Trophoblast cell (in vitro differentiated cells and primary cell): ENCODE measurements around the gene MAP3K4.
A peak's percentile ranks its signal among the peaks of the same experiment; 100 is the strongest.

Experiments used
- DNase-seq, 2 donors: peaks; one replicate each; pipeline ENCODE4 v3.0.0-alpha.2; 2016
- H2AFZ ChIP-seq: 2 replicates; pipeline ENCODE4 v1.6.1; 2013; ENCODE audit warnings: low read length, moderate library complexity, mild to moderate bottlenecking; ENCODE audit not compliant: insufficient read depth, poor library complexity
- H2AK5ac ChIP-seq: 2 replicates; pipeline ENCODE4 v1.6.1; 2013; ENCODE audit warnings: mild to moderate bottlenecking, low read length
- H2BK120ac ChIP-seq: 2 replicates; pipeline ENCODE4 v1.6.1; 2013; ENCODE audit warnings: low read length, mild to moderate bottlenecking, moderate library complexity; ENCODE audit not compliant: insufficient read depth, poor library complexity
- H2BK12ac ChIP-seq: 2 replicates; pipeline ENCODE4 v1.6.1; 2013; ENCODE audit warnings: mild to moderate bottlenecking, low read length, moderate library complexity
- H2BK5ac ChIP-seq: 2 replicates; pipeline ENCODE4 v1.6.1; 2013; ENCODE audit warnings: low read length, low read depth, moderate library complexity, mild to moderate bottlenecking; ENCODE audit not compliant: poor library complexity
- H3K14ac ChIP-seq: 2 replicates; pipeline ENCODE4 v1.6.1; 2013; ENCODE audit warnings: mild to moderate bottlenecking, low read length
- H3K18ac ChIP-seq: 2 replicates; pipeline ENCODE4 v1.6.1; 2013; ENCODE audit warnings: mild to moderate bottlenecking, low read length
- H3K23ac ChIP-seq: 2 replicates; pipeline ENCODE4 v1.6.1; 2013; ENCODE audit warnings: low read length
- H3K27ac ChIP-seq: 2 replicates; pipeline ENCODE4 v1.5.1; 2013; ENCODE audit warnings: low read depth, mild to moderate bottlenecking, inconsistent platforms, low read length, moderate library complexity
- H3K27me3 ChIP-seq: 2 replicates; pipeline ENCODE4 v1.6.1; 2013; ENCODE audit warnings: inconsistent platforms, mild to moderate bottlenecking, low read length, moderate library complexity; ENCODE audit not compliant: insufficient read depth
- H3K36me3 ChIP-seq, 2 experiments: 1 replicate in 1 of 2; 2 replicates in 1 of 2; pipeline ENCODE4 v1.6.1; 2013; ENCODE audit warnings: low read length in 2 of 2, mild to moderate bottlenecking in 2 of 2, moderate library complexity in 1 of 2; ENCODE audit not compliant: insufficient read depth in 2 of 2, control insufficient read depth in 1 of 2
- H3K4ac ChIP-seq: 2 replicates; pipeline ENCODE4 v1.6.1; 2013; ENCODE audit warnings: low read depth, mild to moderate bottlenecking, low read length, moderate library complexity
- H3K4me1 ChIP-seq, 2 experiments: 1 replicate in 1 of 2; 2 replicates in 1 of 2; pipeline ENCODE4 v1.6.1; 2013; ENCODE audit warnings: low read length in 2 of 2, mild to moderate bottlenecking in 2 of 2, moderate library complexity in 1 of 2; ENCODE audit not compliant: insufficient read depth in 2 of 2, control insufficient read depth in 1 of 2
- H3K4me2 ChIP-seq: 2 replicates; pipeline ENCODE4 v1.6.1; 2013; ENCODE audit warnings: inconsistent platforms, mild to moderate bottlenecking, low read length, moderate library complexity
- H3K4me3 ChIP-seq: 2 replicates; pipeline ENCODE4 v1.5.1; 2013; ENCODE audit warnings: mild to moderate bottlenecking, low read depth, low read length, inconsistent platforms
- H3K79me1 ChIP-seq: one replicate; pipeline ENCODE4 v1.6.1; 2013; ENCODE audit warnings: low read length
- H3K79me2 ChIP-seq: 2 replicates; pipeline ENCODE4 v1.6.1; 2013; ENCODE audit warnings: low read length, mild to moderate bottlenecking; ENCODE audit not compliant: control insufficient read depth, insufficient read depth, poor library complexity
- H3K9ac ChIP-seq: 2 replicates; pipeline ENCODE4 v1.6.1; 2013; ENCODE audit warnings: mild to moderate bottlenecking, low read length
- H3K9me3 ChIP-seq: 2 replicates; pipeline ENCODE4 v1.6.1; 2013; ENCODE audit warnings: low read depth, mild to moderate bottlenecking, control low read depth, inconsistent platforms, low read length; ENCODE audit not compliant: insufficient read depth
- H4K12ac ChIP-seq: 2 replicates; pipeline ENCODE4 v1.6.1; 2013; ENCODE audit warnings: low read depth, mild to moderate bottlenecking, low read length, moderate library complexity
- H4K8ac ChIP-seq: 2 replicates; pipeline ENCODE4 v1.6.1; 2013; ENCODE audit warnings: low read depth, mild to moderate bottlenecking, low read length, moderate library complexity
- H4K91ac ChIP-seq: one replicate; pipeline ENCODE4 v1.6.1; 2013; ENCODE audit warnings: low read depth, mild to moderate bottlenecking, low read length, moderate library complexity
- WGBS: extraction: QIAGEN DNeasy Blood & Tissue Kit; methylation state at CpG from one replicate; pipeline ENCODE4 v1.1.7; 2013; ENCODE audit warnings: missing lambda C conversion rate; ENCODE audit not compliant: insufficient read length, insufficient coverage; ENCODE audit errors: extremely low coverage; 5-methylcytosine and 5-hydroxymethylcytosine counted together

Gene MAP3K4

DNA sequence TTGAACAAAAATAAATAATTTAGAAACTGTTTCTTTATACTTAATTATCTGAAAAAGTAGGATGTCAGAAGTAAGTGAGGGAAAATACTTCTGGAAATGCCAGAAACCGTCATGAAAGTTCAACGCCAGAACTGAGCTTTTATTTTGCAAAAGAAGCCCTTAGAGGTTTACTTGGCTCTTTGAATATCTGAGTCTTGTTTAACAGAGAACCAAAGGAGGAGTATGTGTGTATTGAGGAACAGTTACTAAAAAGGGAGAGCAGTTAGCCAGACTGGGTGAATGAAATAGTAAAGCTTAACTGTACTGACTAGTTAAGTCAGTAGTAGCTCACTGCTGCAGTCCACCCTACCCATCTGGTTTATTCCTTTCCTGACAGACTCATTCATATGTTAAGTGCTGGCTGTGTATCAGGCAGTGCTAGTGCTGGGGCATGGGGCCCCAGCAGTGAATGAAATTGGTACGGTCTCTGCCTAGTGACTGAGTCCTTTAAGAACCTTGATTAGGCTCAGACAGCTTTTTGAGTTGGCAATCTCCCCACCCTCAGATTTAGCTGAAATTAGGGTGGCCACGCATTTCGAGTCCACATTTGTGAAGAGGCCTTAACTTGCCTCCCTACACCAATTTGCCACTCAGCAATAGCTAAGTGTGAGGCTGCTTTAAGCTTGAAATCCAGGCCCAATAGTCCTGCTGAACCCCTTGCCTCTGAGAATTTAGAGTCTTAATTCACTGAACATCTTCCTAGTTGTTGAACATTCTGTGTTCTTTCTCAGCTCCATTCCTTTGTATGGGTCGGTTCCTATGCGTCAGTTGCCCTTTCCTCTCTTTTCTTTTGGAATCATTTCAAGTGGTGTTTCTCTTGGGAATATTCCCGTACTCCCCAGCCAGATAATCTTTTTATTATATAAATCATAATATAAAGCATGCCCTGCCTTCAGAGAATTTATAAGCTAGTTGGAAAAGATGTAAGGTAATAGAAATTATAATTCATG lies 20.2 kb downstream of the MAP3K4 start:
- no peak overlapping the region for H2BK120ac ChIP-seq
- H3K9me3 ChIP-seq, result no peaks in the 10 kb centered on the region
- no peak overlapping the region for H3K4me2 ChIP-seq
- no peak overlapping the region for H3K23ac ChIP-seq
- H3K79me2 ChIP-seq, result no peaks in the 10 kb centered on the region
- no peak overlapping the region for H2BK12ac ChIP-seq
- no peak for DNase-seq
- H3K36me3 ChIP-seq, result peaks cover 0 to 2% of the 10 kb centered on the region in 2 experiments
- no peak overlapping the region for H4K91ac ChIP-seq
- no peak overlapping the region for H4K12ac ChIP-seq
- WGBS, result no CpG with 5 or more reads among the region's 8 CpGs
- no peak overlapping the region for H3K14ac ChIP-seq
- no peaks in the 10 kb centered on the region for H3K79me1 ChIP-seq
- H2AK5ac ChIP-seq, result no peak overlapping the region
- H3K18ac ChIP-seq, result no peak overlapping the region
- H3K27me3 ChIP-seq, result no peaks in the 10 kb centered on the region
- no peak overlapping the region for H2AFZ ChIP-seq
- H3K27ac ChIP-seq, result no peak overlapping the region
- H4K8ac ChIP-seq, result no peak overlapping the region
- no peak overlapping the region for H3K4ac ChIP-seq
- H2BK5ac ChIP-seq, result no peak overlapping the region
- no peak overlapping the region for H3K4me3 ChIP-seq
- H3K9ac ChIP-seq, result no peak overlapping the region
- no peaks in the 10 kb centered on the region for H3K4me1 ChIP-seq

DNA sequence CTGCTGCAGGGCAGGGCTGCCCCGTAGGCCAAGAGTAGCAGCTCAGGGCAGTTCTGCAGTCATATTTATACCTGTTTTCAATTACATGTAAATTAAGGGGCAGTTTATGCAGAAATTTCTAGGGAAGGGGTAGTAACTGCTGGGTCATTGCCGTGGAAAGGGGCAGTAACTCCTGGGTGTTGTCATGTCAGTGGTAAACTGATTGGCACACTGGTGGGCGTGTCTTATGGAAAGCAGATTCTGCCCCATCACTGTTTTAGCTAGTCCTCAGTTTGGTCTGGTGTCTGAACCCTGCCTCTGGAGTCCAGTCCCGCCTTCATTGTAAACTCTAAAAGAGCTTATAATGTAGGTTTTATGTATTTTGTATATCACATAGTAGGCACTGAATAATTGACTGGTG lies 22.1 kb downstream of the MAP3K4 start:
- no CpG with 5 or more reads among the region's 4 CpGs for WGBS
- Histone ChIP-seq H3K4me3 (no peak overlapping the region), H3K14ac (no peak overlapping the region), H3K27me3 (no peaks in the 10 kb centered on the region), H2BK5ac (no peak overlapping the region), H3K79me1 (no peaks in the 10 kb centered on the region), H2AFZ (no peak overlapping the region), H3K9me3 (no peaks in the 10 kb centered on the region), H3K79me2 (no peaks in the 10 kb centered on the region), H3K4me1 (no peaks in the 10 kb centered on the region), H4K8ac (no peak overlapping the region), H2BK120ac (no peak overlapping the region), H3K4ac (no peak overlapping the region), H3K36me3 (peaks cover 0 to 2% of the 10 kb centered on the region in 2 experiments), H2AK5ac (no peak overlapping the region), H3K23ac (no peak overlapping the region), H4K12ac (no peak overlapping the region), H3K18ac (peak overlapping the region; percentile 46), H3K9ac (no peak overlapping the region), H3K27ac (no peak overlapping the region), H4K91ac (no peak overlapping the region), H3K4me2 (no peak overlapping the region), H2BK12ac (no peak overlapping the region)
- no peak for DNase-seq

DNA sequence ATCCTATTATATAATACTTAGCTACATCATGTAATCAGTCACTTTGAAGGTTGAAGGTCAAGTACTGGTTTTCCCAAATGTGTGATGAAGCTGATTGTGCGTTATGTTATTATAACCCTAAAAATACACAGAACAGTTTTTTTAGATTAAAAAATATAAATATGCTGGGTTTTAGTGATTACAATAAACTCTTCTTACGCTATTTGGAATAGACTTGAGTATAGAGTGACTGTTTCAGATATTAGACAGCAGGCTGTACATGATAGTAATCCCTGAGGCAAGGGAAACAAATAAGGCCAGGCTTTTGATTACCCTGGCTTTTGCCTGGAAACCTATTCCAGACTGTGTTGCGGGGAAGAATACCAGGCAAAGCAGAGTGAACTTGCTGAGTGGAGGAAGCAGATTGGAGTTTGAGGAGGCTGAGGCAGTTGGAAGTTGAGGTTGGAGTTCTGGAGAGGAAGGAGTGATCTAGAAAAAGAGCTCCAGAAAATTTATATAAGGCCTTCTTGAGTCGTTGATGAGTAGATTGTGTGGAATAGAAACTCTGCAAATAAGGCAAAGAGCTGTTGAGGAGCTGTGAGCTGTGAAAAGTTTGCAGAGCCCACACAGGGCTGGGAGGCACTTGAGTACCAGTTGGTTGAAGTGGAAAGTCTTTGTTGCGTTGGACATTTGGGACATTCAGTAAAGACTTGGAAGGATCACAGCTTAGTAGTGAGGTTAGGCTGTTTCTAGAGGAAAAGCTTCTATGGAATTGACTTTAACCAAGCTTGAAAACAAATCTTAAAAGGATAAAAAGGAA lies 26.4 kb downstream of the MAP3K4 start:
- Histone ChIP-seq H2AFZ (no peak overlapping the region), H2AK5ac (no peak overlapping the region), H3K18ac (no peak overlapping the region), H3K9ac (no peak overlapping the region), H3K4me3 (no peak overlapping the region), H2BK5ac (no peak overlapping the region), H4K91ac (no peak overlapping the region), H3K79me1 (no peaks in the 10 kb centered on the region), H4K8ac (no peak overlapping the region), H4K12ac (no peak overlapping the region), H3K4me2 (no peak overlapping the region), H2BK12ac (no peak overlapping the region), H3K23ac (no peak overlapping the region), H3K4me1 (no peaks in the 10 kb centered on the region), H3K36me3 (peaks cover 0 to 2% of the 10 kb centered on the region in 2 experiments), H3K9me3 (no peaks in the 10 kb centered on the region), H3K27me3 (no peaks in the 10 kb centered on the region), H3K27ac (no peak overlapping the region), H2BK120ac (no peak overlapping the region), H3K4ac (no peak overlapping the region), H3K79me2 (no peaks in the 10 kb centered on the region), H3K14ac (no peak overlapping the region)
- no CpG with 5 or more reads among the region's 5 CpGs for WGBS
- no peak for DNase-seq

DNA sequence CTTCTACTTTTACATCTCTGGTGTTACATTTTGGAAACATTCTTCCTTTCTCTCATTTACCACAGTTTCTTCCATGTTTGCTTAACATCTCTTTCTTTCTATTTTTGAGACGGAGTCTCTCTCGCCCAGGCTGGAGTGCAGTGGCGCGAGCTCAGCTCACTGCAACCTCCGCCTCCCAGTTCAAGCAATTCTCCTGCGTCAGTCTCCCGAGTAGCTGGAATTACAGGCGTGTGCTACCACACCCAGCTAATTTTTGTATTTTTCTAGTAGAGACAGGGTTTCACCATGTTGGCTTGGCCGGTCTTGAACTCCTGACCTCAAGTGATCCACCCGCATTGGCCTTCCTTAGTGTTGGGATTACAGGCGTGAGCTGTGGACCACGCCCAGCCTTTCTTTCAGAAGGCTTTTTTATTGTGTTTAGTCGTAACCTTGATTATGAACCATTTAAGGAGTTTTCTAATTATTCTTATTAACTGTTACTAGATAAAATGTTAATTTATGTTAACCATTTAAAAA lies 27.8 kb downstream of the MAP3K4 start:
- no CpG with 5 or more reads among the region's 13 CpGs for WGBS
- H4K91ac ChIP-seq, result no peak overlapping the region
- H3K27ac ChIP-seq, result no peak overlapping the region
- no peak overlapping the region for H2BK120ac ChIP-seq
- no peak overlapping the region for H4K8ac ChIP-seq
- H3K4ac ChIP-seq, result no peak overlapping the region
- H3K4me1 ChIP-seq, result no peaks in the 10 kb centered on the region
- no peak overlapping the region for H2BK5ac ChIP-seq
- no peak overlapping the region for H3K18ac ChIP-seq
- H3K79me2 ChIP-seq, result no peaks in the 10 kb centered on the region
- H3K4me2 ChIP-seq, result no peak overlapping the region
- no peak overlapping the region for H3K23ac ChIP-seq
- H3K27me3 ChIP-seq, result no peaks in the 10 kb centered on the region
- H4K12ac ChIP-seq, result no peak overlapping the region
- no peak overlapping the region for H3K14ac ChIP-seq
- peaks cover 0 to 2% of the 10 kb centered on the region in 2 experiments for H3K36me3 ChIP-seq
- H3K4me3 ChIP-seq, result no peak overlapping the region
- H3K9ac ChIP-seq, result no peak overlapping the region
- DNase-seq, result peak; percentile 44 to 57
- H2AFZ ChIP-seq, result no peak overlapping the region
- H2AK5ac ChIP-seq, result no peak overlapping the region
- H3K79me1 ChIP-seq, result no peaks in the 10 kb centered on the region
- no peaks in the 10 kb centered on the region for H3K9me3 ChIP-seq
- no peak overlapping the region for H2BK12ac ChIP-seq
